ENCODE results near the gene ATG10.

DNA sequence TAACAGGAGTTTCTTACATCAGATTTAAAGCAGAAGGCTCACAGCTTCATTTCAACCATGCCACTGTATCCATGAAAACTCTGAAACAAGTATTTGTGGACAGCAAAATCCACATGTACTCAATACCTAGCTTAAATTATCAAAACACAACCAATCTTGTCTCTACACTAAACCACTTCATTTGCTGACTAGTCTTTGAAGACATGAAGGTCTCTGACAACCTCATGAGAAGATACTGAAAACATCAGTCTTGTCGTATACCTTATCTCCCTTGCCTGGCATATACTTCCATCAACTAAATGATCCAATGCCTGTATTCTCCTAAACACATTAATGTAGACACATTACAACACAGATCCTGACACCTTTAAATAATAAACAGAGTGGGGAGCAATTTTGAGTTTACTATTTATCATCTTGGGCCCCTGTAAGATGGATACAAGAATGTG, 303.4 kb downstream of the ATG10 start:
- TF ChIP-seq, protein P1, sequence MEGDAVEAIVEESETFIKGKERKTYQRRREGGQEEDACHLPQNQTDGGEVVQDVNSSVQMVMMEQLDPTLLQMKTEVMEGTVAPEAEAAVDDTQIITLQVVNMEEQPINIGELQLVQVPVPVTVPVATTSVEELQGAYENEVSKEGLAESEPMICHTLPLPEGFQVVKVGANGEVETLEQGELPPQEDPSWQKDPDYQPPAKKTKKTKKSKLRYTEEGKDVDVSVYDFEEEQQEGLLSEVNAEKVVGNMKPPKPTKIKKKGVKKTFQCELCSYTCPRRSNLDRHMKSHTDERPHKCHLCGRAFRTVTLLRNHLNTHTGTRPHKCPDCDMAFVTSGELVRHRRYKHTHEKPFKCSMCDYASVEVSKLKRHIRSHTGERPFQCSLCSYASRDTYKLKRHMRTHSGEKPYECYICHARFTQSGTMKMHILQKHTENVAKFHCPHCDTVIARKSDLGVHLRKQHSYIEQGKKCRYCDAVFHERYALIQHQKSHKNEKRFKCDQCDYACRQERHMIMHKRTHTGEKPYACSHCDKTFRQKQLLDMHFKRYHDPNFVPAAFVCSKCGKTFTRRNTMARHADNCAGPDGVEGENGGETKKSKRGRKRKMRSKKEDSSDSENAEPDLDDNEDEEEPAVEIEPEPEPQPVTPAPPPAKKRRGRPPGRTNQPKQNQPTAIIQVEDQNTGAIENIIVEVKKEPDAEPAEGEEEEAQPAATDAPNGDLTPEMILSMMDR (IDR thresholded peaks at IDR 0.05): no peak
- TF ChIP-seq POLR2A (IDR thresholded peaks at IDR 0.05): no peak

Data from thyroid gland (tissue), 4 donors.